Measurements from ENCODE around the gene KCNQ5. TPM values are rescaled to one million over a fixed set of nuclear protein-coding genes. Genes with fewer than 3 reads are reported as not detected.

The KCNQ5 gene
- total RNA-seq, 2 donors from 2014 or later, result 1.3 to 8.5 TPM

DNA sequence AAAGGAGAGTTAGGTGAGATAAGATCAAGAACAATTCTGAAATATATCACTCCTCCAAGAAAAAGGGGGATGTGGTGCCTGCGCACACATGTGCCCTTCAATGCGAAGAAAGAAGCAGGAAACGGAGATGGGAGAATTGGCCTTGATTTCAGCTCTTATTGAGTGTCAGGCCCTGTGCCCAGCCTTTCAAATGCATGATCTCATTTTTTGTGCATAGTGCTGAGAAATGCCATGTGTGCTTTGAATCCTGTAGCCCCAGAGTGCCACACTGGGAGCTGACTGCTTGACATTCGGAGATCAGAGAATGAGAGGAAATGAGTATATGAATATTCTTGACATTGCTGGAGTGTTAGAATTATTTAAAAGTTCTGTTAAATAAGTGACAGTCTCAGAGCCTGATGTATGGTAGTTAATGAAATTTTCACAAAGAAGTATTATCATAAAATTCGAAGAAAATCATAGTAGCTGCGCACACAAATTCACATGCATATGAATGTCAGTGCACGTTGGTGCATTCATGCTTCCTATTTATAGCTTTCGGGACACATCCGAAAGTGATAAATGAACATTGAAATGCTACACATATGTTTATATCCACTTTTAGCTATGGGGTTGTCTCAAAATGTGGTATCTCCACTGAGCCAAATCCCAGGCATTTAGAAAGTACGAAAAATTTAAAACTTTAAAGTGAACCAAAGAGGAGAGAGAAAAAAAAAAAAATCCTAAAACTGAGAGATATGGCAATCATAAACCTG, 172.0 kb downstream of the KCNQ5 start:
- Mint-ChIP-seq H3K9me3 (no peaks in the 10 kb centered on the region), H3K36me3 (ENCODE audit: low read depth) (no peaks in the 10 kb centered on the region), H3K4me1 (no peaks in the 10 kb centered on the region), H3K4me3 (no peak overlapping the region), H3K27me3 (no peaks in the 10 kb centered on the region), H3K27ac (no peak overlapping the region)
- no peak for ATAC-seq (replicated peaks)

DNA sequence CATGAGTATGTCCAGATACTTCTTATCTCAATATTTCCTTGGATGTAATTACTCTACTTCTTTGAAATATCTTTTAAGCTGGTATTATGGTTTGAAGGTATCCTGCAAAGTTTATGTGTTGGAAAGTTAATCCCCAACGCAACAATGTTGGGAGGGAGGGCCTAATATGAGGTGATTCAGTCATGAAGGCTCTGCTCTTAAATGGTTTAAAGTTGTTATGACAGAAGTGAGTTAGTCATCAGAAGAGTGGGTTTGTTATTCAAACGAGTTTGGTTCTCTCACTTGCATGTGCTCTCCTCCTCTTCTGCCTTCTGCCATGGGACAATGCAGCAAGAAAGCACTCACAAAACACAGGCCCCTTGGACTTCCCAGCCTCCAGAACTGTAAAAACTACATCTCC, 176.3 kb downstream of the KCNQ5 start:
- no peak overlapping the region for H3K27ac Mint-ChIP-seq
- no peaks in the 10 kb centered on the region for H3K36me3 Mint-ChIP-seq (ENCODE audit: low read depth)
- H3K9me3 Mint-ChIP-seq, result no peaks in the 10 kb centered on the region
- H3K27me3 Mint-ChIP-seq, result no peaks in the 10 kb centered on the region
- ATAC-seq (replicated peaks), result no peak
- H3K4me3 Mint-ChIP-seq, result no peak overlapping the region
- H3K4me1 Mint-ChIP-seq, result no peaks in the 10 kb centered on the region

DNA sequence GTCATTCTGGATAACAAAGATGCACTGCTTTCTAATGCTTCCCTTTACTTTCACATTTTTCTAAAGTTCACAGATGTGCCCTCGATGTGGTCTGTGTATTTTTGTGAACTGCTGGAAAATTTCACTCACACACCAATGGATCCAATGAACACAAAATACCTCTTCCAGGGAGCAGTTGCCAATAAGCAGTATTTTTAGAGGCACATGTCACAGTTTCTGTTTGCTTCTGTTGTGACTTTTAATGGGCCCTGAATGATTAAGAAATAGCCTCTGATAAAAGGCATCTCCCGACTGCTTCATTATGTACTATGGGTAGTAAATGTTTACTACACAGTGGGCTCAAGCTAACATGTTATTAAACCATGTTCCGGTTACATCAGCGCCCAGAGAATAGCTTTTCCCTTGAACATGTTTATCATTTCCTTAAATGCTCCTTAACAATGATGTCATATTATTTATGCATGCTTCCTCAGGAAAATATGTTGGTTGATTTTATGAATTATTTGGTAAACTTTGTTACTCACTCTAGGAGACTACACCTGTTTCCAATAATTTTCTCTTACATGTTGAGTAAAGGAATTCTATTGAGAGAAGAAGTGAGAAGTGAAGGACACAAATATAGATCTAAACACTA, 188.0 kb downstream of the KCNQ5 start:
- H3K27me3 Mint-ChIP-seq, result peaks cover 3% of the 10 kb centered on the region
- no peaks in the 10 kb centered on the region for H3K9me3 Mint-ChIP-seq
- no peaks in the 10 kb centered on the region for H3K36me3 Mint-ChIP-seq (ENCODE audit: low read depth)
- H3K4me3 Mint-ChIP-seq, result no peak overlapping the region
- ATAC-seq (replicated peaks), result no peak
- no peaks in the 10 kb centered on the region for H3K4me1 Mint-ChIP-seq
- no peak overlapping the region for H3K27ac Mint-ChIP-seq

DNA sequence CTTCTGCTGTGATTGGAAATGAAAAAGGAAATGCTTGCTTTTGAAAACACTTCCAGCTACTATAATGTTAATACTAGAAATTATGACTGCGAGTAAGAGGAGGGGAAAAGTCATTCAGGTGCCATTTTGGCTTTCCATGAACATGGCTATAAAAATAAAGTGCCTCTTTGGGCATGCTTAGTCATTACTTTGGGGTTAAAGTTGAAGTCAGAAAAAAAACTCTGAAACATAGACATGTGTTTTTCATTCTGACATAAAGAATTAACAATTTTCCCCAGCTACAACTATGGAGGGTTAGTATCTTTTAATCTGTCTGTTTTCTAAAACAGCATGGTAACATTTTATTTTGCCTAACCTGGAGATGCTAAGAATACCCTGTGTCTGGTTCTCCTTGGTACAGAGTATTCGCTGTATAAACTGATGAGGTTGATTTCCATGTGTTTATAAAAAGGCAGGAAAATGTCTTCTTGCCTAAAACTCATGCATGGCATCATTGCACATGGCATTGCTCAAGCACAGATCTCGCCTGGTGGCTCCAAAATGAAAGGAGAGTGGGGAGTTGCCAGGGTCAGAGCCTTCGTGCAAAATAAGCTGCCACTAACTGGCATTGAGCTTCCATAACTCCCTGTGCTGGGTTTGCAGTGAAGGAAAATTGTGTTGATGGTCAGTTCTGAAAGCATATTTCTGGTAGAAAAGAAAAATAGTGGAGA, 188.9 kb downstream of the KCNQ5 start:
- no peaks in the 10 kb centered on the region for H3K9me3 Mint-ChIP-seq

DNA sequence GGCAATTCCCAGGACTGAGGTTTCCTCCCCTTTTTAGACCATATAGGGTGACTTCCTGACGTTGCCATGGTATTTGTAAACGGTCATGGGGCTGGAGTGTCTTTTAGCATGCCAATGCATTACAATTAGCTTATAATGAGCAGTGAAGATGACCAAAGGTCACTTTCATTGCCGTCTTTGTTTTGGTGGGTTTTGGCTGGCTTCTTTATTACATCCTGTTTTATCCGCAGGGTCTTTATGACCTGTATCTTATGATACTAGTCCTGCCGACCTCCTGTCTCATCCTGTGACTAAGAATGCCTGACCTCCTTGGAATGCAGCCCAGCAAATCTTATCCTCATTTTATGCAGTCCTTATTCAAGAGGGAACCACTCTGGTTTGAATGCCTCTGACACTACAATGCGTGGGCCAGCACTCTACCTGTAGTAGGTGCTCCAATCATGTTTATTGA, 190.1 kb downstream of the KCNQ5 start:
- peaks cover 4% of the 10 kb centered on the region for H3K9me3 Mint-ChIP-seq
- no peak overlapping the region for H3K27ac Mint-ChIP-seq
- H3K4me1 Mint-ChIP-seq, result no peaks in the 10 kb centered on the region
- H3K36me3 Mint-ChIP-seq (ENCODE audit: low read depth), result no peaks in the 10 kb centered on the region
- H3K27me3 Mint-ChIP-seq, result peaks cover 3% of the 10 kb centered on the region
- H3K4me3 Mint-ChIP-seq, result no peak overlapping the region
- ATAC-seq (replicated peaks), result no peak

More for the DNA sequence above, 188.9 kb downstream of the KCNQ5 start:
- no peaks in the 10 kb centered on the region for H3K36me3 Mint-ChIP-seq (ENCODE audit: low read depth)
- H3K27me3 Mint-ChIP-seq, result peaks cover 3% of the 10 kb centered on the region
- H3K4me1 Mint-ChIP-seq, result no peaks in the 10 kb centered on the region
- H3K4me3 Mint-ChIP-seq, result no peak overlapping the region
- ATAC-seq (replicated peaks), result no peak
- H3K27ac Mint-ChIP-seq, result no peak overlapping the region

DNA sequence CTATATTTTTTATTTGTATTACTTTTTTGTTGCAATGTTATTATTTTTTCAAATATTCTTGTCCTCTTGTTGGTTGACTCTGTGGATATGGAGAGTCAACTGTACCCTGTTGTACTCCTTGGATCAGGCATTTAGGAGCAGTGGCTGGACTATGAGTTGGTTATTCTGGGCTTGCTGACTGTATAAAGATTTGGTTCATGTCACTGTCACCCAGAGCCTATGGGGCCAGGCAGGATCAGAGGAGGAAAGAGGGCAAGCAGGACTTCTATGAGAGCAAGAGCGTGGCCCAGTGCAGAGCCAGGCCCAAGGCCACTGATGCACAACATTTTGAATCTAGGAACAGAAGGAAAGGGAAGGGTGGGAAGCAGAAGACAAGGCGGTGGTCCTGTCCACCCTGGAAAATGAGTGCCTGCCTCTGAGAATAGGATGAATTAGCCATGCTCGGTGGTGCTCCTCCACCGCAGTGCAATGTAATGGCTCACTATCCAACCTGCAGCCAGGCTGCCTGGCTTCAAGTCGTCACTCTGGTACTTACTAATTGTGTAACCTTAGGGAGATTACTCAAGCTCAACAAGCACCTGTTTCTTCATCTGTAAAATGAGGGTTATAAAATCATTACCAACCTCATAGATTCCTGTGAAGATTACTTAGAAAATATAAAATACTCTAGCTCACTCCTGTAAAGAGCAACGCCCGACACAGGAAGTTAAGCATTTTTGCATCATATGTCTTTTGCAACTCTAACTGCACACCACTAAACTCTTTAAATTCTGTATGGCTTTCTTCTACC, 192.1 kb downstream of the KCNQ5 start:
- no peak for ATAC-seq (replicated peaks)
- H3K9me3 Mint-ChIP-seq, result peaks cover 4% of the 10 kb centered on the region

DNA sequence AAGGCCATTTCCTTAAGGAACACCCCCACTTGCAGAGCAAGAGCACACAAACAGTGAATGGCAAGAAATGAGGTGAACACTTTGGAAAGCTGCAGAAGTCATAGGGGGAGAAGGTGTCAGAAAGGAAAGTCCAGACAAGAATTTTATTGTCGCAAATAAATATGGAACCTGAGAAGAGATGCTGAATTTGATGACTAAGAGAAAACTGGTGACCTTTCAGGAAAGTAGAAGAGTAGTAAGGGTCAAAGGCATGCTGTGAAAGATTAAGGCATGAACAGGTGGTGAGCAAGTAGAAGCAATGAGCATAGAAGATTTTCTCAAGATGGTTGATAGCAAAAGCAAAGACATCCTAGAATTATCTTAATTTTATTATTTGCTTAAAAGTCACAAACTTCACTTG, 194.2 kb downstream of the KCNQ5 start:
- H3K9me3 Mint-ChIP-seq, result peaks cover 4% of the 10 kb centered on the region
- no peak for ATAC-seq (replicated peaks)
- H3K4me3 Mint-ChIP-seq, result no peak overlapping the region
- H3K36me3 Mint-ChIP-seq (ENCODE audit: low read depth), result no peaks in the 10 kb centered on the region
- peaks cover 3% of the 10 kb centered on the region for H3K27me3 Mint-ChIP-seq
- H3K27ac Mint-ChIP-seq, result no peak overlapping the region
- no peaks in the 10 kb centered on the region for H3K4me1 Mint-ChIP-seq

More for the DNA sequence above, 192.1 kb downstream of the KCNQ5 start:
- Mint-ChIP-seq H3K27ac (no peak overlapping the region), H3K4me3 (no peak overlapping the region), H3K4me1 (no peaks in the 10 kb centered on the region), H3K27me3 (peaks cover 3% of the 10 kb centered on the region), H3K36me3 (ENCODE audit: low read depth) (no peaks in the 10 kb centered on the region)

DNA sequence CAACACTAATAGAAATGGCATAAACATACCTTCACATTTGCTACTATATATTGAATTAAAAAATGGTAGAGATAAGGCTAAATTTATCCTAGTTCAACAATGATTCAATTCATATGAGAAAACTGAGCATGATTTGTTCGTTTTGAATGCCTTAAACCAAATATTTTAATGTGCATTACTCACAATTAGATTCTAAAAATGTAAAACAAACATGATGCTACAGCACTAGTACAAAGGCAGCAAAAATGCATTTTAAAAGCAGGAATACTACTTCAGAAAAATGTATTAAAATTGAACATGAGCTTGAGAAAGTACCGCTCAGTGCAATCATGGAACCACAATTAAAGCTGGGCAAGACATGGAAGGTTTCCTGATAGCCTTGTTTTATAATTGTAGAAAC, 195.3 kb downstream of the KCNQ5 start:
- no peak for ATAC-seq (replicated peaks)
- Mint-ChIP-seq H3K4me3 (no peak overlapping the region), H3K4me1 (no peaks in the 10 kb centered on the region), H3K27ac (no peak overlapping the region), H3K36me3 (ENCODE audit: low read depth) (no peaks in the 10 kb centered on the region), H3K27me3 (no peaks in the 10 kb centered on the region), H3K9me3 (peaks cover 4% of the 10 kb centered on the region)

DNA sequence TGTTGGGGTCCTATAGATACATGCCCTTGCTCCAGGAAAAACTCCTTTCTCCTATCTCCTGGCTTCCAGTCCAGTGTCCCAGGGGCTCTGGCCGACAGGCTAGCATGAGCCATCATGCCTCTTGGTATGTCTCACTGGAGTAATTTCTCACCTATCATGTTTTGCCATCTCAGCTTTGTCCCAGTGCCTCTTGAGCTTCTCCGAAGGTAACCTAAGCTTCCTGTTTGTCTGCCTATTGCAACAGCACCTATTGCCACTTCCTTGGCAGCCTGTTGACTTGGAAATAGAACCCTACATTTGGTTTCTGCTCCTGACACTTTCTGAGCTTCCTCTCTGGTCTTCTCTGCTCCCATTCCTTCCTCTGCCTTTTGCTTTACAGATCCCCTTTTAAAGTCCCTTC, 197.7 kb downstream of the KCNQ5 start:
- no peak overlapping the region for H3K4me3 Mint-ChIP-seq
- no peaks in the 10 kb centered on the region for H3K36me3 Mint-ChIP-seq (ENCODE audit: low read depth)
- H3K27me3 Mint-ChIP-seq, result no peaks in the 10 kb centered on the region
- no peaks in the 10 kb centered on the region for H3K4me1 Mint-ChIP-seq
- peaks cover 4% of the 10 kb centered on the region for H3K9me3 Mint-ChIP-seq
- no peak overlapping the region for H3K27ac Mint-ChIP-seq
- no peak for ATAC-seq (replicated peaks)

DNA sequence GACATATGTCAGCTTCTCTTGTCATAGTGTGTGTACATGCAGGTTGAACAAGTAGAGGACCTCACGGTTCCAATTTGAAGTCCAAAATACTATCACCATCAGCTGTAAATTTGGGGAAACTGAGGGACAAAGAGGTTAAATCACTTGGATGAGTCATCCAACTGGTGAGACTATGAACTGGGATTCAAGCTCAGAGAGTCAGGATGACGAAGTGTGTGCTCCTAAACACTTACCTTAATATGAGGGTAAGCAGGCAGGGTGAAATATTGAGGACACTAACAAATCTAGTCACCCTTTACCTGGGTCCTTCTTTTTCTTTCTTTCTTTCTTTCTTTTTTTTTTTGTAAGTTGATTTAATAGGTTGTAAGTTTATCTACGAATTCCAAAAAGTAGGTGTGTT, 198.3 kb downstream of the KCNQ5 start:
- Mint-ChIP-seq H3K27ac (no peak overlapping the region), H3K36me3 (ENCODE audit: low read depth) (no peaks in the 10 kb centered on the region), H3K4me1 (no peaks in the 10 kb centered on the region), H3K9me3 (peaks cover 4% of the 10 kb centered on the region), H3K4me3 (no peak overlapping the region), H3K27me3 (no peaks in the 10 kb centered on the region)
- no peak for ATAC-seq (replicated peaks)

DNA sequence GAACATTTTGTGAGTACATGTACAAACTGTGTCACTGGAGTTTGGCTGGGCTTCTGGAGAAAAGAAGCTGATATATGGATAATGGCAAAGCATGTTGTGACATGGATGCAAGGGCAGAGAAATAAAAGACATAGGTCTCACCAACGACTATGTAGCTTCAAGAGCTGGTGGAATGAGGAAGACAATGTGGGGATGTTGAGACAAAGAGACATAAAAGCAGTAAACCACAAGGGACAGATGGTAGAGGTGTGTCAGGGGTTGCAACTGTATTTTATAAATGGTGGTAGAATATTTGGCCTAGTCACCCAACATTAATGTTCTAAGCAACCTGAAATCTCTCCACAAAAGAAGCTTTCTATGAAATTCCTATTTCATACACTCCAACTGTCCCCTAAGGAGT, 199.0 kb downstream of the KCNQ5 start:
- Mint-ChIP-seq H3K27ac (no peak overlapping the region), H3K36me3 (ENCODE audit: low read depth) (no peaks in the 10 kb centered on the region), H3K9me3 (peaks cover 2% of the 10 kb centered on the region), H3K4me1 (no peaks in the 10 kb centered on the region), H3K27me3 (no peaks in the 10 kb centered on the region), H3K4me3 (no peak overlapping the region)
- ATAC-seq (replicated peaks), result no peak

DNA sequence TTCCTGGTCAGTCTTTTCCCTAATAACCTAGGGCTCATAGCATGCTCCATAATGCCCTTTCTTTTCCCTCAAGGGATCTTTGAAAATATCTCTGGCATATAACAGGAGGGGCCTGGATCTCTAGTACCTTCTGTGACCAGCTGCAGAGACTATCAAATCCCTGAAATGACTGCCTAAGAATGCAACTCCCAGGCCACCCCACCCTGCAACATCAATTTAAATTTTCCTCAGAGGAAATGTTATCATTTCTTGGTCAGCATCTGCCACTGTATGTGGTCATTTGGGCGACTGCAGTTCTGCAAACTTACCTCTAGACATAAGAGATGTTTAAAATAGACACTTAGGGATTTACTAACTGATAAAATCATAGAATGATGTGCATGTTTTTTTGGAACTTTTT, 200.2 kb downstream of the KCNQ5 start:
- Mint-ChIP-seq H3K9me3 (no peaks in the 10 kb centered on the region), H3K4me1 (no peaks in the 10 kb centered on the region), H3K4me3 (no peak overlapping the region), H3K27ac (no peak overlapping the region), H3K36me3 (ENCODE audit: low read depth) (no peaks in the 10 kb centered on the region), H3K27me3 (no peaks in the 10 kb centered on the region)
- ATAC-seq (replicated peaks), result no peak

DNA sequence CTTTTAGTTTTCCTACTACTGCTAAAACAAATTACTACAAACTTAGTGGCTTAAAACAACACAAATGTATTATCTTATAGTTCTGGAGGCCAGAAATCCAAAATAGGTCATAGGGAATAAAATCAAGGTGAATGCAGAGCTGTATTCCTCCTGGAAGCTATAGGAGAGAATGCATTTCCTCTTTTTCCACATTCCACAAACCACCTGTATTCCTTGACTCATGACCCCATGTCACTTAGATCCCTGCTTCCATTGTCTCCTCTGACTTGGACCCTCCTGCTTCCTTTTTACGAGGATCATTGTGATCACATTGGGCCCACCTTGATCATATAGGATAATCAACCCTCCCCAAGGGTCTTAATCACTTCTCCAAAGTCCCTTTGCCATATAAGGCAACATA, 200.8 kb downstream of the KCNQ5 start:
- Mint-ChIP-seq H3K27ac (no peak overlapping the region), H3K4me1 (no peaks in the 10 kb centered on the region), H3K9me3 (no peaks in the 10 kb centered on the region), H3K4me3 (no peak overlapping the region), H3K27me3 (no peaks in the 10 kb centered on the region), H3K36me3 (ENCODE audit: low read depth) (no peaks in the 10 kb centered on the region)
- no peak for ATAC-seq (replicated peaks)

DNA sequence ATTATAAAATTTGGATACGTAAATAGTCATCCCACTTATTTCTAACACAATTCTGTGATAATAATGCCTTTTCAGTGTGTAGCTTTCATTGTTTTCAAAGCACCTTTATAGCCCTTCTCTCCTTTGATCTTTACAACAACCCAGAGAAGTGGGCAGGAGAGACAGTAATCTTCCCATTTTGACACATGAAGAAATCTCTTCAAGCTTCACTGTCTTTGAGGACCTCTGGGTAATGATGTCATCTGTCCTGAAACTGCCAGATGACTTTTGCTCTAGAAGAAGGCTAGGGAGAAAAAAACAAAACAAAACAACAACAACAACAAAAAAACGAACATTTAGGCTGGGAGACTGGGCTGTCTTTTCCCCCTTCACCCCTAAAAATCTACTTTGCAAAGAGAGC, 203.0 kb downstream of the KCNQ5 start:
- peak; percentile 45 for ATAC-seq (replicated peaks)
- Mint-ChIP-seq H3K27me3 (no peaks in the 10 kb centered on the region), H3K27ac (no peak overlapping the region), H3K9me3 (peaks cover 4% of the 10 kb centered on the region), H3K36me3 (ENCODE audit: low read depth) (no peaks in the 10 kb centered on the region), H3K4me1 (no peaks in the 10 kb centered on the region), H3K4me3 (no peak overlapping the region)

Data from activated T-helper 17 cell treated with anti-CD3 and anti-CD28 coated beads, Interleukin-2, amount 50 U/mL, for 72 hours (primary cell).